Retinal pigment epithelial cell (primary cell): ENCODE results near the gene TMEM147.

Source experiments
- DNase-seq: peaks from one replicate; pipeline ENCODE4 v3.0.0-alpha.2; 2010; ENCODE audit warnings: low read depth
- H3K4me3 ChIP-seq: 2 replicates; pipeline ENCODE4 v1.5.1; 2011; ENCODE audit warnings: mild to moderate bottlenecking, low read length, control low read depth, moderate library complexity
- TF ChIP-seq, protein P1 (sequence below): conservative IDR thresholded peaks from 2 replicates; pipeline ENCODE4 v1.5.1; 2011; ENCODE audit warnings: low read depth, low read length, control low read depth, inconsistent platforms

Gene TMEM147

GRCh38 chr19:35512831-35513627 is 32.4 kb upstream of the TMEM147 start:
- H3K4me3 ChIP-seq: no peak overlapping the region
- DNase-seq: no peak
- TF ChIP-seq, protein P1, sequence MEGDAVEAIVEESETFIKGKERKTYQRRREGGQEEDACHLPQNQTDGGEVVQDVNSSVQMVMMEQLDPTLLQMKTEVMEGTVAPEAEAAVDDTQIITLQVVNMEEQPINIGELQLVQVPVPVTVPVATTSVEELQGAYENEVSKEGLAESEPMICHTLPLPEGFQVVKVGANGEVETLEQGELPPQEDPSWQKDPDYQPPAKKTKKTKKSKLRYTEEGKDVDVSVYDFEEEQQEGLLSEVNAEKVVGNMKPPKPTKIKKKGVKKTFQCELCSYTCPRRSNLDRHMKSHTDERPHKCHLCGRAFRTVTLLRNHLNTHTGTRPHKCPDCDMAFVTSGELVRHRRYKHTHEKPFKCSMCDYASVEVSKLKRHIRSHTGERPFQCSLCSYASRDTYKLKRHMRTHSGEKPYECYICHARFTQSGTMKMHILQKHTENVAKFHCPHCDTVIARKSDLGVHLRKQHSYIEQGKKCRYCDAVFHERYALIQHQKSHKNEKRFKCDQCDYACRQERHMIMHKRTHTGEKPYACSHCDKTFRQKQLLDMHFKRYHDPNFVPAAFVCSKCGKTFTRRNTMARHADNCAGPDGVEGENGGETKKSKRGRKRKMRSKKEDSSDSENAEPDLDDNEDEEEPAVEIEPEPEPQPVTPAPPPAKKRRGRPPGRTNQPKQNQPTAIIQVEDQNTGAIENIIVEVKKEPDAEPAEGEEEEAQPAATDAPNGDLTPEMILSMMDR: no peak

DNA sequence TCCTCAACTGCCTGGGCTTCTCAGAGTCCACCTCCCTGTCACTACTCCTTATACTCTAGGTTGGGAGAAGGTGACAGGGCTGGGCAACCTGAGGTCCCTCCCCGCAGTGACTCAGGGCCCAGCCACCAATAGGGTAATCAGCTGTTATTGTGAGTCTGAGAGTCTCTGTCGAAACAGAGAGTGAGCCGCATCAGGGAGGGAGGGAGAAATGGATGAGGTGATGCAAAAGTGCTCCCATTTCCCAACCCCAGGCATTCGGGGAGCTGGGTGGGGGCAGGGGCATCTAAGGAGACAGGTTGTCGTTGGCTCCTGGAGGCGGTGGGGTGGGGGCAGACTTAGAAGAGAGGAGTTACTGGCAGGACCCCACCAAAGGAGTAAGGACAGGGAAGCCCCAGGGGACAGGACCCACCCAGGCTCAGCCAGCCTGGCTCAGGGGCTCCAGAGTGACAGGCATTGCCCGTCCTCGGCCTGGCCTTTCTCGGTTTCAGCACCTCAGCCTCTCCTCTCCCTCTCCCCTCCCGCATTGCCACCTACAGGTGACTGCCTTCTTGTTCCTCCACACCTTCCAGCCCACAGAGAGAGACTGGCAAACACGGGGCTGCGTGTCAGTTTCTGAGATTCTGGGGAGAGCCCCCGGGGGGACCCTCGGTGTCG is 31.7 kb upstream of the TMEM147 start, which contains the start of gene DMKN:
DMKN (minus strand) TSS at position 22 of the 654 bp plus-strand sequence. CDS start 174 bp downstream, outside the sequence.
- no peak for DNase-seq
- TF ChIP-seq, protein P1: peak; percentile 37
- H3K4me3 ChIP-seq: no peak within 1 kb of the TSS

DNA sequence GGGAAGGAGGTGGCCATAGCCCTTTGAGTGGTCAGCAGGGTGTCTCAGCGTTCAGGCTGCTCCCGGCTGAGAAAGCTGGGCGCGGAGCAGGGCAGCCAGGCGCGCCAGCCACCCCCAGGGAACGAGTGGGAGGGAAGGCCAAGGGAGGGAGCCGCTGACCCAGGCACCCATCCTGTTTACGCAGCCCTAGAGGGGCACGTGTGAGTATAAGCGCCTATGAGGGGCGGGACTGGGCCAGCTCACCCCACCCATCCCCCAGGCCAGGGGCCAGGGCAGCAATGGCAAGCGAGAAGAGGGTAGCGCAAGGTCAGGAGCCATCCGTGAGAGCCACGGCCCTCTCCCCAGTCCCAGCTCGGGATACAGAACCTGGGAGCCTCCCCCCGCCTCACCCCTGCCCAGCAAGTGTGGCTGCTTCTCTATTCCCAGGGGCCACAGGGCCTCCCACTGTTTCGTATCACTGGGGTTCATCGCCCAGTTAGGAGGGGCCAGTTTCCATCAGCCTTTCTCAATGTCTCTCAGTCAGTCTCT is 31.1 kb upstream of the TMEM147 start:
- no peak overlapping the region for H3K4me3 ChIP-seq
- TF ChIP-seq, protein P1: no peak
- DNase-seq: no peak

- DNase-seq: no peak
- no peak overlapping the region for H3K4me3 ChIP-seq
- TF ChIP-seq, protein P1: no peak
Observed at GRCh38 chr19:35516310-35516709, 29.1 kb upstream of the TMEM147 start.

DNA sequence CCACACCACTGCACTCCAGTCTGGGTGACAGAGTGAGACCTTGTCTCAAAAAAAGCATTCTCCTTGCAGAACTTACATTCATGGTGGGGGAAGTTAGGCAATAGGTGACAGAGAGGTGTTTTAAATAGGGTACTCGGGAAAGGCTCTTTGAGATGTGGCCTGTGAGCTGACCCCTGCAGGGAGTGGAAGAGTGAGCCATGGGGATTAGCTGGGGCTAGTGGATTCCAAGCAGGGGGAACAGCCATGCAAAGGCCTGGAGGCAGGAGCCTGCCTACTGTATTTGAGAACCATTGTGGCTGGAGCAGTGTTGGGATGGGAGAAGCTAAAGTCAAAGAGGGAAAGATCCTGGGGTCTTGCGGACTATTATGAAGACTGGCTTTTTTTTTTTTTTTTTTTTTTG is 28.1 kb upstream of the TMEM147 start:
- H3K4me3 ChIP-seq: no peak overlapping the region
- TF ChIP-seq, protein P1: no peak
- DNase-seq: no peak

GRCh38 chr19:35518313-35518712 is 27.1 kb upstream of the TMEM147 start:
- TF ChIP-seq, protein P1: no peak
- peak; percentile 96 for DNase-seq
- H3K4me3 ChIP-seq: no peak overlapping the region

GRCh38 chr19:35519291-35519690 is 26.1 kb upstream of the TMEM147 start:
- DNase-seq: no peak
- TF ChIP-seq, protein P1: no peak
- no peak overlapping the region for H3K4me3 ChIP-seq
